Esophagus squamous epithelium (tissue), 5 donors: ENCODE measurements around the gene RAVER1. TPM values are rescaled to one million over a fixed set of nuclear protein-coding genes. Genes with fewer than 3 reads are reported as not detected.
"Not testable (repeated sequence)": the region's sequence is repeated elsewhere in the genome, so short reads cannot be mapped to it uniquely, and the experiment has no call there.

Experiments
- DNase-seq: peaks from one replicate; lab custom pipeline; 2025; lab: John Stamatoyannopoulos, UW
- H3K27ac ChIP-seq, 4 donors: fragments of 200-600 bp; sonication (generic); one replicate each; pipeline ENCODE4 v1.5.1; 2016 to 2019; ENCODE audit warnings: mild to moderate bottlenecking in 1 of 4
- H3K27me3 ChIP-seq, 4 donors: fragments of 200-600 bp; sonication (generic); 1 replicate in 3 of 4; 2 replicates in 1 of 4; pipeline versions ENCODE4 v1.5.1 to v1.6.0; 2017 to 2021; ENCODE audit warnings: antibody characterized with exemption in 1 of 4
- H3K36me3 ChIP-seq, 3 donors: fragments of 200-600 bp; sonication (generic); one replicate each; pipeline ENCODE4 v1.5.1; 2016 to 2019
- H3K4me1 ChIP-seq, 3 donors: fragments of 200-600 bp; sonication (generic); one replicate each; pipeline ENCODE4 v1.5.1; 2017 to 2019
- H3K4me3 ChIP-seq, 4 donors: fragments of 200-600 bp; sonication (generic); 1 replicate in 3 of 4; 2 replicates in 1 of 4; pipeline ENCODE4 v1.5.1; 2016 to 2019; ENCODE audit warnings: mild to moderate bottlenecking in 2 of 4, moderate library complexity in 1 of 4
- H3K9me3 ChIP-seq, 3 donors: fragments of 200-600 bp; sonication (generic); one replicate each; pipeline ENCODE4 v1.5.1; 2016 to 2019
- POLR2A ChIP-seq, 4 donors: fragments of 450-650 bp; IDR thresholded peaks; one replicate each; pipeline ENCODE4 v1.6.1; 2017; ENCODE audit warnings: antibody characterized with exemption in 4 of 4, mild to moderate bottlenecking in 4 of 4, moderate library complexity in 3 of 4
- WGBS, 2 donors: methylation state at CpG; one replicate each; pipeline ENCODE4 v1.1.5; 2018; 5-methylcytosine and 5-hydroxymethylcytosine counted together
- intact Hi-C: fragments of 100-400 bp; cut with DNase I; formaldehyde crosslinking; loops from one replicate; pipeline ENCODE4 v1.15.0; 2022
- total RNA-seq, 4 donors: library from RNA; depleted of rRNA; stranded (reverse); fragments of >200 nt; gene quantifications; one replicate each; pipeline ENCODE4 v1.1.0, GENCODE V29; 2016
- TF ChIP-seq, protein P1 (sequence below), 6 experiments: fragments of 450-650 bp in 4 of 6; fragments of 200-600 bp in 2 of 6; sonication (generic) in 2 of 6; IDR thresholded peaks; one replicate each; pipeline ENCODE4 v1.5.1; 2016 to 2019; ENCODE audit warnings: antibody characterized with exemption in 6 of 6, mild to moderate bottlenecking in 4 of 6, moderate library complexity in 4 of 6
- donor health status: DM: yes; HTN: yes; CAD: no.

Gene RAVER1
- total RNA-seq, 4 donors from 2014 or later, result 13.8 to 26.8 (median 19.7) TPM

DNA sequence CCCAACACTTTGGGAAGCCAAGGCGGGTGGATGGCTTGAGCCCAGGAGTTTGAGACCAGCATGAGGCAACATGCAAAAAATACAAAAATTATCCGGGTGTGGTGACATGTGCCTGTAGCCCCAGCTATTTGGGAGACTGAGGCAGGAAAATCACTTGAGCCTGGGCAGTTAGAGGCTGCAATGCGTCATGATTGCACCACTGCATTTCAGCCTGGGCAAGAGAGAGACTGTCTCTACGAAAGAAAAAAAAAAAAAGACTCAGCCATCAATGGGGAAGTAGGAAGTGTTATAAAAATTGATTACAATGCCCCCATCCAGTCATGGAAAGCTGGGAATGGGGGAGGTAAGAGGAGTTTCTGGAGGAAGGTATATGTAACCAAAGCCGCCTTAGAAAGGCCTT, 41.6 kb upstream of the RAVER1 start:
- Histone ChIP-seq H3K27ac (no peak overlapping the region), H3K9me3 (no peaks in the 10 kb centered on the region), H3K27me3 (no peaks in the 10 kb centered on the region), H3K4me1 (peaks cover 5 to 13% (median 6%) of the 10 kb centered on the region in 3 donors), H3K4me3 (no peak overlapping the region), H3K36me3 (peaks cover 0 to 82% (median 11%) of the 10 kb centered on the region in 3 donors)
- WGBS, 2 donors, result 73 to 78% methylated on average over 5 of the region's 5 CpGs
- no peak for DNase-seq
- intact Hi-C loops, result no loop called here
- no peak for TF ChIP-seq POLR2A (IDR thresholded peaks at IDR 0.05)
- TF ChIP-seq, protein P1, sequence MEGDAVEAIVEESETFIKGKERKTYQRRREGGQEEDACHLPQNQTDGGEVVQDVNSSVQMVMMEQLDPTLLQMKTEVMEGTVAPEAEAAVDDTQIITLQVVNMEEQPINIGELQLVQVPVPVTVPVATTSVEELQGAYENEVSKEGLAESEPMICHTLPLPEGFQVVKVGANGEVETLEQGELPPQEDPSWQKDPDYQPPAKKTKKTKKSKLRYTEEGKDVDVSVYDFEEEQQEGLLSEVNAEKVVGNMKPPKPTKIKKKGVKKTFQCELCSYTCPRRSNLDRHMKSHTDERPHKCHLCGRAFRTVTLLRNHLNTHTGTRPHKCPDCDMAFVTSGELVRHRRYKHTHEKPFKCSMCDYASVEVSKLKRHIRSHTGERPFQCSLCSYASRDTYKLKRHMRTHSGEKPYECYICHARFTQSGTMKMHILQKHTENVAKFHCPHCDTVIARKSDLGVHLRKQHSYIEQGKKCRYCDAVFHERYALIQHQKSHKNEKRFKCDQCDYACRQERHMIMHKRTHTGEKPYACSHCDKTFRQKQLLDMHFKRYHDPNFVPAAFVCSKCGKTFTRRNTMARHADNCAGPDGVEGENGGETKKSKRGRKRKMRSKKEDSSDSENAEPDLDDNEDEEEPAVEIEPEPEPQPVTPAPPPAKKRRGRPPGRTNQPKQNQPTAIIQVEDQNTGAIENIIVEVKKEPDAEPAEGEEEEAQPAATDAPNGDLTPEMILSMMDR (IDR thresholded peaks at IDR 0.05), result no peak

DNA sequence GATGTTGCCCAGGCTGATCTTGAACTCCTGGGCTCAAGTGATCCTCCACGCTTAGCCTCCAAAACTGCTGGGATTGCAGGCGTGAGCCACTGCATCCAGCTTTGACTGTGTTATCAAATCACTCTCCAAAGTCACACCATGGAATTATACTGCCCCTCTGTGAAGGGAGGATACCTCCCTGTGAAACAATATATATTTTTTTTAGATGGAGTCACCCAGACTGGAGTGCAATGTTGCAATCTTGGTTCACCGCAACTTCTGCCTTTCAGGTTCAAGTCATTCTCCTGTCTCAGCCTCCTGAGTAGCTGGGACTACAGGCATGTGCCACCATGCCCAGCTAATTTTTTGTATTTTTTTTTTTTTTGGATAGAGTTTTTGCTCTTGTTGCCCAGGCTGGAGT, 39.4 kb upstream of the RAVER1 start:
- no peak for DNase-seq
- H3K4me3 ChIP-seq, result no peak overlapping the region
- 92 to 95% methylated on average over 2 to 3 of the region's 3 CpGs for WGBS, 2 donors
- H3K36me3 ChIP-seq, result peaks cover 8 to 90% (median 24%) of the 10 kb centered on the region in 3 donors
- no peak for TF ChIP-seq POLR2A (IDR thresholded peaks at IDR 0.05)
- TF ChIP-seq, protein P1 (IDR thresholded peaks at IDR 0.05), result no peak
- H3K27me3 ChIP-seq, result no peaks in the 10 kb centered on the region
- H3K4me1 ChIP-seq, result no peaks in the 10 kb centered on the region
- intact Hi-C loops, result no loop called here
- H3K9me3 ChIP-seq, result no peaks in the 10 kb centered on the region
- H3K27ac ChIP-seq, result no peak overlapping the region

DNA sequence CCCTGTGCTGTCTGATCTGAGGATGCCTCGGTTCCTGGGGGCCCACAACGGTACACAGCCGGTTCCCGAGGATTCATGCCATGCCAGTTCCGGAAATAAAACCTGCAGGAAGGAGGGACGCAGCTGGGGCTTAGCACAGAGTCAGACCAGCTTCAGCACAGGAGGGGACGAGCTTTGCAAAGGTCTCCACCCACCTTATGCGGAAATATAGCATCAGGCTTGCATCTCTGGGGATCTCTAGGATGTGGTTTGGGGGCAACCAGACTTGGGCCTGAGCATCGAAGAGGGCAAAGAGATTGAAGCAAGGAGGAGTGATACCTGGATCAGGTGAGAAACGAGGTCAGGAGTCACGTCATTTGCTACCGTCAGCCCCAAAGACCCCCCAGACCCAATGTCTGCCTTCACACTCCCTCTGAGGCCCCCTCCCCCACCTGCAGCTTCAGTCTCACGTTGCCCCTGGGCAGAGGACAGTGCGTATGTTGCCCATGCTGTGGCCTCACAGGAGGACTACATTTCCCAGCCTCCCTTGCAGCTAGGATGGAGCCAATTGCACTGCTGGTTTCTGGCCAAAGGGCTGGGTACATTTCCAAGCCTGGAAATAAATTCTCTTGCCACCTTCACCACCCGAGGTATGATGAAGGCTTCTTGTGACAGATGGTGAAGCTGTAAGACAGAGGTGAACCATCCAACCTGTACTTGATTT, 34.9 kb upstream of the RAVER1 start:
- Histone ChIP-seq H3K9me3 (no peaks in the 10 kb centered on the region), H3K36me3 (peaks cover 33 to 99% (median 50%) of the 10 kb centered on the region in 3 donors), H3K27me3 (no peaks in the 10 kb centered on the region), H3K4me1 (no peaks in the 10 kb centered on the region), H3K27ac (no peak overlapping the region), H3K4me3 (no peak overlapping the region)
- TF ChIP-seq POLR2A (IDR thresholded peaks at IDR 0.05), result no peak
- TF ChIP-seq, protein P1 (IDR thresholded peaks at IDR 0.05), result no peak
- intact Hi-C loops, result no loop called here
- 91 to 92% methylated on average over 14 to 15 of the region's 15 CpGs for WGBS, 2 donors
- DNase-seq, result no peak

DNA sequence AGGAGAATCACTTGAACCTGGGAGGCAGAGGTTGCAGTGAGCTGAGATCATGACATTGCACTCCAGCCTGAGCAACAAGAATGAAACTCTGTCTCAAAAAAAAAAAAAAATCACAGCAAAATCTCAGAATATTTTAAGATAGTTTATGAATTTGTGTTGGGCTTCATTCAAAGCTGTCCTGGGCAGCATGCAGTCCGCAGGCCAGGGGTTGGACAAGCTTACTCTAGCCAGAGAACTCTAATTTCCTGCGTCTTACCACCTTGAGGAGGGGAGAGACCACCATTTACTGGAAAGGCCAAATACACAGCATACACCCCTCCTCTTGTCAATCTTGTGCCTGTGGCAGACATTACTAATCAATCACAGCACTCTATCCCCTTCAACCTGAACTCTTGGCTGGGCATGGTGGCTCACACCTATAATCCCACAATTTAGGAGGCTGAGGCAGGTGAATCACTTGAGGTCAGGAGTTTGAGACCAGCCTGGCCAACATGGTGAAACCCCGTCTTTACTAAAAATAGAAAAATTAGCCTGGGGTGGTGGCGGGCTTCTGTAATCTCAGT, 33.7 kb upstream of the RAVER1 start:
- H3K27ac ChIP-seq, H3K4me1 ChIP-seq, H3K4me3 ChIP-seq, H3K9me3 ChIP-seq, DNase-seq, H3K27me3 ChIP-seq, intact Hi-C loops: not testable (repeated sequence)
- peaks cover 35 to 100% (median 56%) of the 10 kb centered on the region in 3 donors for H3K36me3 ChIP-seq
- 95 to 100% methylated on average over 3 to 4 of the region's 4 CpGs for WGBS, 2 donors

DNA sequence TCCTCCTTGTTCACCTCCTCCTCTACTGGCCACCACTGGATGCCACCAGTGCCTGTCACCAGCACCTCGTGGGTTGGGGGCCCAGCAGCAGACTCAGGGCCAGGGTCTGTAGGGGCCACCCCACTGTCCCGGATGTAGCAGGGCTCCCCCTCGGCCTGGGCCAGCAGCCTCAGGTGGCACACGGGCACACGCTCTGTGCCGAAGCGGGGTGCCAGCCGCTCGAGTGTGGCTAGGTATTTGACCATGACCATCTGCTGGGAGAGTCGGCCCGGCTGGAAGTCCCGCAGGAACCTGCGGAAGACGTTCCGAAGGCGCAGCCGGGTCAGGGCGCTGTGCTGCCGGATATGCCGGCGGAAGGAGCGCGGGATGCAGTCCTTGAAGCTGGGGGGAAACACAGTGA, 32.2 kb upstream of the RAVER1 start:
- H3K27ac ChIP-seq, result no peak overlapping the region
- H3K9me3 ChIP-seq, result no peaks in the 10 kb centered on the region
- no peak for DNase-seq
- H3K4me1 ChIP-seq, result no peaks in the 10 kb centered on the region
- no peak overlapping the region for H3K4me3 ChIP-seq
- TF ChIP-seq, protein P1 (IDR thresholded peaks at IDR 0.05), result no peak
- no peak for TF ChIP-seq POLR2A (IDR thresholded peaks at IDR 0.05)
- intact Hi-C loops, result no loop called here
- peaks cover 44 to 100% (median 54%) of the 10 kb centered on the region in 3 donors for H3K36me3 ChIP-seq
- no peaks in the 10 kb centered on the region for H3K27me3 ChIP-seq
- WGBS, 2 donors, result 99% methylated on average over 12 of the region's 23 CpGs; no CpG with 5 or more reads in 1 of the 2 donors
